ENCODE data around the gene PLCD1.
"Not testable (repeated sequence)": the region's sequence is repeated elsewhere in the genome, so short reads cannot be mapped to it uniquely, and the experiment has no call there.

- not testable (repeated sequence) for TF ChIP-seq EZH2 (IDR thresholded peaks at IDR 0.05; ENCODE audit: low read depth, unreplicated experiment); POLR2AphosphoS5 (IDR thresholded peaks at IDR 0.05; ENCODE audit: low read depth); CTCF (conservative IDR thresholded peaks at IDR 0.05; ENCODE audit: low read depth in 2 of 2); EZH2phosphoT487 (IDR thresholded peaks at IDR 0.05; ENCODE audit: unreplicated experiment); CREB1 (CRISPR knock-in tag; IDR thresholded peaks at IDR 0.05; ENCODE audit: low read depth); ZNF331 (CRISPR knock-in tag; IDR thresholded peaks at IDR 0.05; ENCODE audit: low read depth); REST (IDR thresholded peaks at IDR 0.05; ENCODE audit: unreplicated experiment); ZNF114 (CRISPR knock-in tag; IDR thresholded peaks at IDR 0.05); NANOG (IDR thresholded peaks at IDR 0.05; ENCODE audit: borderline replicate concordance)
Measured at GRCh38 chr3:38034335-38034734, 4.9 kb upstream of the PLCD1 start.
